H9 (cell line): ENCODE results near the gene TMEFF2. TPM values are rescaled to one million over a fixed set of nuclear protein-coding genes. Genes with fewer than 3 reads are reported as not detected.

ENCODE experiments used
- DNase-seq: peaks from one replicate; pipeline ENCODE4 v3.0.0-alpha.2; 2017
- H2AFZ ChIP-seq: one replicate; pipeline ENCODE4 v1.6.1; 2013; ENCODE audit warnings: mild to moderate bottlenecking, low read length, control low read depth, moderate library complexity
- H2AK5ac ChIP-seq: 2 replicates; pipeline ENCODE4 v1.6.1; 2013; ENCODE audit warnings: low read length, control low read depth, mixed read lengths; ENCODE audit not compliant: insufficient read length
- H2BK120ac ChIP-seq: one replicate; pipeline ENCODE4 v1.6.1; 2013; ENCODE audit warnings: low read depth, mild to moderate bottlenecking, low read length, control low read depth, inconsistent platforms; ENCODE audit not compliant: poor library complexity, severe bottlenecking
- H2BK12ac ChIP-seq: 2 replicates; pipeline ENCODE4 v1.6.1; 2013; ENCODE audit warnings: low read length, control low read depth, mixed read lengths, low read depth; ENCODE audit not compliant: insufficient read length
- H2BK15ac ChIP-seq: 2 replicates; pipeline ENCODE4 v1.6.1; 2013; ENCODE audit warnings: low read depth, low read length, control low read depth
- H2BK20ac ChIP-seq: one replicate; pipeline ENCODE4 v1.6.1; 2013; ENCODE audit warnings: low read depth, mild to moderate bottlenecking, low read length, control low read depth, inconsistent platforms; ENCODE audit not compliant: poor library complexity, severe bottlenecking
- H2BK5ac ChIP-seq: 2 replicates; pipeline ENCODE4 v1.6.1; 2013; ENCODE audit warnings: low read length, control low read depth, mixed read lengths; ENCODE audit not compliant: insufficient read length
- H3K14ac ChIP-seq: 2 replicates; pipeline ENCODE4 v1.6.1; 2013; ENCODE audit warnings: low read length, control low read depth; ENCODE audit not compliant: insufficient read depth
- H3K18ac ChIP-seq: 2 replicates; pipeline ENCODE4 v1.6.1; 2013; ENCODE audit warnings: low read depth, mild to moderate bottlenecking, mixed read lengths, low read length, control low read depth; ENCODE audit not compliant: insufficient read length
- H3K23ac ChIP-seq: 2 replicates; pipeline ENCODE4 v1.6.1; 2013; ENCODE audit warnings: low read length, control low read depth, mixed read lengths, low read depth; ENCODE audit not compliant: insufficient read length
- H3K23me2 ChIP-seq: 2 replicates; pipeline ENCODE4 v1.6.1; 2013; ENCODE audit warnings: low read depth, mild to moderate bottlenecking, mixed read lengths, low read length, control low read depth; ENCODE audit not compliant: insufficient read length, poor library complexity, severe bottlenecking
- H3K27ac ChIP-seq: 2 replicates; pipeline ENCODE4 v1.5.1; 2013; ENCODE audit warnings: low read length, control low read depth, mixed read lengths, low read depth; ENCODE audit not compliant: insufficient read length
- H3K27me3 ChIP-seq: 2 replicates; pipeline ENCODE4 v1.6.1; 2013; ENCODE audit warnings: low read length, control low read depth, inconsistent platforms; ENCODE audit not compliant: insufficient read depth
- H3K4ac ChIP-seq: 2 replicates; pipeline ENCODE4 v1.6.1; 2013; ENCODE audit warnings: low read depth, mild to moderate bottlenecking, control low read depth, inconsistent platforms, low read length, moderate library complexity
- H3K4me1 ChIP-seq: 2 replicates; pipeline ENCODE4 v1.6.1; 2013; ENCODE audit warnings: low read length, control low read depth, inconsistent platforms; ENCODE audit not compliant: insufficient read depth
- H3K4me2 ChIP-seq: 2 replicates; pipeline ENCODE4 v1.6.1; 2013; ENCODE audit warnings: low read length, control low read depth, mixed read lengths; ENCODE audit not compliant: insufficient read length, insufficient read depth
- H3K56ac ChIP-seq: 2 replicates; pipeline ENCODE4 v1.6.1; 2013; ENCODE audit warnings: low read depth, mild to moderate bottlenecking, mixed read lengths, low read length, control low read depth; ENCODE audit not compliant: insufficient read length
- H3K79me1 ChIP-seq: 2 replicates; pipeline ENCODE4 v1.6.1; 2013; ENCODE audit warnings: low read depth, mild to moderate bottlenecking, moderate library complexity, low read length, control low read depth, inconsistent platforms; ENCODE audit not compliant: insufficient read depth, poor library complexity, severe bottlenecking
- H3K79me2 ChIP-seq: 2 replicates; pipeline ENCODE4 v1.6.1; 2013; ENCODE audit warnings: low read length, control low read depth, inconsistent platforms; ENCODE audit not compliant: insufficient read depth
- H3K9ac ChIP-seq: 2 replicates; pipeline ENCODE4 v1.6.1; 2013; ENCODE audit warnings: low read length, control low read depth, mixed read lengths; ENCODE audit not compliant: insufficient read length; ENCODE audit errors: extremely low read depth
- H3K9me3 ChIP-seq: one replicate; pipeline ENCODE4 v1.6.1; 2013; ENCODE audit warnings: low read depth, low read length, inconsistent platforms; ENCODE audit not compliant: control insufficient read depth
- H3T11ph ChIP-seq: one replicate; pipeline ENCODE4 v1.6.1; 2013; ENCODE audit warnings: mild to moderate bottlenecking, low read length, control low read depth, inconsistent platforms
- H4K20me1 ChIP-seq: one replicate; pipeline ENCODE4 v1.6.1; 2013; ENCODE audit not compliant: control insufficient read depth, insufficient read length, insufficient read depth
- H4K5ac ChIP-seq: 2 replicates; pipeline ENCODE4 v1.6.1; 2013; ENCODE audit warnings: low read depth, mild to moderate bottlenecking, mixed read lengths, low read length, control low read depth; ENCODE audit not compliant: insufficient read length
- H4K8ac ChIP-seq: replicated peaks from 2 replicates; pipeline ENCODE4 v1.6.1; 2013; ENCODE audit warnings: low read length, control low read depth, mixed read lengths, low read depth; ENCODE audit not compliant: insufficient read length
- H4K91ac ChIP-seq: 2 replicates; pipeline ENCODE4 v1.6.1; 2013; ENCODE audit warnings: low read depth, mild to moderate bottlenecking, moderate library complexity, mixed read lengths, low read length, control low read depth; ENCODE audit not compliant: insufficient read length
- H3K27ac Mint-ChIP-seq, 3 experiments: 2 replicates in 2 of 3; 3 replicates in 1 of 3; pipeline ENCODE4 v1.8.0; 2020 to 2021; ENCODE audit warnings: mixed read lengths in 3 of 3, mild to moderate bottlenecking in 1 of 3, moderate library complexity in 1 of 3
- H3K27me3 Mint-ChIP-seq: 2 replicates; pipeline ENCODE4 v1.8.0; 2021; ENCODE audit warnings: low read depth, mild to moderate bottlenecking, moderate library complexity, mixed read lengths
- H3K36me3 Mint-ChIP-seq, 3 experiments: 2 replicates in 2 of 3; 3 replicates in 1 of 3; pipeline ENCODE4 v1.8.0; 2020 to 2021; ENCODE audit warnings: low read depth in 3 of 3, mixed read lengths in 3 of 3; ENCODE audit not compliant: insufficient read depth in 1 of 3
- H3K4me1 Mint-ChIP-seq, 2 experiments: 2 replicates each; pipeline ENCODE4 v1.8.0; 2020; ENCODE audit warnings: mixed read lengths in 2 of 2
- H3K4me3 Mint-ChIP-seq, 2 experiments: 2 replicates in 1 of 2; 3 replicates in 1 of 2; pipeline ENCODE4 v1.8.0; 2020 to 2021; ENCODE audit warnings: mild to moderate bottlenecking in 2 of 2, mixed read lengths in 2 of 2, moderate library complexity in 1 of 2
- H3K9me3 Mint-ChIP-seq, 2 experiments: 2 replicates in 1 of 2; 3 replicates in 1 of 2; pipeline ENCODE4 v1.8.0; 2020; ENCODE audit warnings: mild to moderate bottlenecking in 2 of 2, mixed read lengths in 2 of 2, moderate library complexity in 1 of 2
- CTCF ChIP-seq: fragments of 200-600 bp; sonication (generic); conservative IDR thresholded peaks from 3 replicates; pipeline ENCODE4 v1.8.0; 2021; ENCODE audit warnings: antibody characterized with exemption, mild to moderate bottlenecking
- WGBS: extraction: QIAGEN DNeasy Blood & Tissue Kit; methylation state at CpG from one replicate; pipeline ENCODE4 v1.1.7; 2013; ENCODE audit warnings: missing lambda C conversion rate, low lambda C conversion rate, mixed read lengths; ENCODE audit not compliant: insufficient read length; ENCODE audit errors: extremely low coverage; 5-methylcytosine and 5-hydroxymethylcytosine counted together
- total RNA-seq: library from RNA; stranded (reverse); gene quantifications from 2 replicates; pipeline ENCODE4 v1.2.1, GENCODE V29; 2021

Gene TMEFF2
- total RNA-seq, 1 experiment from 2014 or later, result 0.39 TPM

- no peak overlapping the region for H2BK12ac ChIP-seq
- TF ChIP-seq CTCF, result no peak
- no peak overlapping the region for H2AFZ ChIP-seq
- H4K5ac ChIP-seq, result no peak overlapping the region
- H3K27ac Mint-ChIP-seq, result no peak overlapping the region
- no peak overlapping the region for H3K56ac ChIP-seq
- peaks cover 9 to 15% of the 10 kb centered on the region in 2 experiments for H3K4me1 Mint-ChIP-seq
- no peaks in the 10 kb centered on the region for H3K9me3 ChIP-seq
- H2BK120ac ChIP-seq, result no peak overlapping the region
- DNase-seq, result no peak
- H3K79me2 ChIP-seq, result no peaks in the 10 kb centered on the region
- no peak overlapping the region for H3K23ac ChIP-seq
- H2AK5ac ChIP-seq, result no peak overlapping the region
- H3K9me3 Mint-ChIP-seq, result no peaks in the 10 kb centered on the region; a peak in 1 of 5 replicates
- H3K4me3 Mint-ChIP-seq, result no peak overlapping the region
- H3K27me3 Mint-ChIP-seq, result peaks cover 1% of the 10 kb centered on the region; the same call in 1 of the 2 replicates
- H3K4ac ChIP-seq, result no peak overlapping the region
- no peak overlapping the region for H3K18ac ChIP-seq
- no CpG with 5 or more reads among the region's 1 CpG for WGBS
- H4K8ac ChIP-seq, result no peak overlapping the region
- no peak overlapping the region for H2BK20ac ChIP-seq
- no peak overlapping the region for H4K91ac ChIP-seq
- no peaks in the 10 kb centered on the region for H3K23me2 ChIP-seq
- H3K4me1 ChIP-seq, result no peaks in the 10 kb centered on the region; the same call in 1 of the 2 replicates
- no peak overlapping the region for H2BK15ac ChIP-seq
- no peak overlapping the region for H3T11ph ChIP-seq
- H3K4me2 ChIP-seq, result no peak overlapping the region
- no peaks in the 10 kb centered on the region for H3K27me3 ChIP-seq
- H3K9ac ChIP-seq, result no peak overlapping the region
- no peak overlapping the region for H3K27ac ChIP-seq
- H3K79me1 ChIP-seq, result no peaks in the 10 kb centered on the region
- no peaks in the 10 kb centered on the region for H4K20me1 ChIP-seq
- H3K14ac ChIP-seq, result no peak overlapping the region
- no peaks in the 10 kb centered on the region for H3K36me3 Mint-ChIP-seq
- H2BK5ac ChIP-seq, result no peak overlapping the region
These were observed 68.3 kb downstream of the TMEFF2 start for GRCh38 chr2:192126426-192126825.
